Measurements from ENCODE around the gene FATE1. TPM values are rescaled to one million over a fixed set of nuclear protein-coding genes. Genes with fewer than 3 reads are reported as not detected.

The FATE1 gene
- total RNA-seq, 3 donors from 2014 or later: not detected

- H3K4me1 ChIP-seq (ENCODE audit: low read depth): no peaks in the 10 kb centered on the region
- H3K36me3 ChIP-seq (ENCODE audit: low read depth): no peaks in the 10 kb centered on the region
- no peak overlapping the region for H3K4me3 ChIP-seq
- no peak for DNase-seq
- TF ChIP-seq CTCF (IDR thresholded peaks at IDR 0.05): no peak
- no peak for ATAC-seq
- intact Hi-C loops (cut with DNase I, micrococcal nuclease): no loop called here
- no peaks in the 10 kb centered on the region for H3K9me3 ChIP-seq
Measured at GRCh38 chrX:151704041-151704663, 11.7 kb upstream of the FATE1 start.

GRCh38 chrX:151708821-151709220 is 7.0 kb upstream of the FATE1 start:
- intact Hi-C loops (cut with DNase I, micrococcal nuclease): no loop called here
- no peaks in the 10 kb centered on the region for H3K36me3 ChIP-seq (ENCODE audit: low read depth)
- no peak for TF ChIP-seq CTCF (IDR thresholded peaks at IDR 0.05)
- DNase-seq: no peak
- no peaks in the 10 kb centered on the region for H3K4me1 ChIP-seq (ENCODE audit: low read depth)
- no peaks in the 10 kb centered on the region for H3K9me3 ChIP-seq
- no peak for ATAC-seq
- no peak overlapping the region for H3K4me3 ChIP-seq

- intact Hi-C loops (cut with DNase I, micrococcal nuclease): no loop called here
- no peaks in the 10 kb centered on the region for H3K36me3 ChIP-seq (ENCODE audit: low read depth)
- ATAC-seq: no peak
- H3K4me3 ChIP-seq: no peak overlapping the region
- DNase-seq: no peak
- no peaks in the 10 kb centered on the region for H3K9me3 ChIP-seq
- H3K4me1 ChIP-seq (ENCODE audit: low read depth): no peaks in the 10 kb centered on the region
- TF ChIP-seq CTCF (IDR thresholded peaks at IDR 0.05): no peak
Measured at GRCh38 chrX:151710457-151710856, 5.4 kb upstream of the FATE1 start.

GRCh38 chrX:151711154-151711553 is 4.7 kb upstream of the FATE1 start:
- intact Hi-C loops (cut with DNase I, micrococcal nuclease): no loop called here
- no peaks in the 10 kb centered on the region for H3K4me1 ChIP-seq (ENCODE audit: low read depth)
- TF ChIP-seq CTCF (IDR thresholded peaks at IDR 0.05): no peak
- peak; percentile 9 for ATAC-seq
- H3K9me3 ChIP-seq: no peaks in the 10 kb centered on the region
- no peak for DNase-seq
- no peak overlapping the region for H3K4me3 ChIP-seq
- H3K36me3 ChIP-seq (ENCODE audit: low read depth): no peaks in the 10 kb centered on the region

GRCh38 chrX:151711787-151712186 is 4.0 kb upstream of the FATE1 start:
- DNase-seq (no peak), ATAC-seq (peak; percentile 57)
- intact Hi-C loops (cut with DNase I, micrococcal nuclease): no loop called here
- Histone ChIP-seq H3K4me1 (ENCODE audit: low read depth) (no peaks in the 10 kb centered on the region), H3K4me3 (no peak overlapping the region), H3K9me3 (no peaks in the 10 kb centered on the region), H3K36me3 (ENCODE audit: low read depth) (no peaks in the 10 kb centered on the region)
- TF ChIP-seq CTCF (IDR thresholded peaks at IDR 0.05): no peak

GRCh38 chrX:151712253-151712652 is 3.6 kb upstream of the FATE1 start:
- TF ChIP-seq CTCF (IDR thresholded peaks at IDR 0.05): no peak
- no peaks in the 10 kb centered on the region for H3K9me3 ChIP-seq
- ATAC-seq: no peak
- DNase-seq: no peak
- intact Hi-C loops (cut with DNase I, micrococcal nuclease): no loop called here
- no peak overlapping the region for H3K4me3 ChIP-seq
- no peaks in the 10 kb centered on the region for H3K4me1 ChIP-seq (ENCODE audit: low read depth)
- H3K36me3 ChIP-seq (ENCODE audit: low read depth): no peaks in the 10 kb centered on the region
